Neutrophil (primary cell): Measurements from ENCODE around the gene EPG5.
A peak's percentile ranks its signal among the peaks of the same experiment; 100 is the strongest.

Experiments used
- H3K27ac ChIP-seq: fragments of 200-600 bp; sonication (generic); 2 replicates; pipeline ENCODE4 v1.5.1; 2016; ENCODE audit warnings: mild to moderate bottlenecking, moderate library complexity
- H3K27me3 ChIP-seq: fragments of 200-600 bp; sonication (generic); 2 replicates; pipeline ENCODE4 v1.6.0; 2016; ENCODE audit warnings: mild to moderate bottlenecking
- H3K36me3 ChIP-seq: fragments of 200-600 bp; sonication (generic); 2 replicates; pipeline ENCODE4 v1.5.1; 2017
- H3K4me1 ChIP-seq, 2 experiments: fragments of 200-600 bp in 1 of 2; sonication (generic) in 1 of 2; 1 replicate in 1 of 2; 2 replicates in 1 of 2; pipeline versions ENCODE4 v1.5.1 to v1.6.1; 2013 to 2016; ENCODE audit warnings: low read depth in 1 of 2, low read length in 1 of 2, mild to moderate bottlenecking in 1 of 2, moderate library complexity in 1 of 2; ENCODE audit not compliant: control insufficient read depth in 1 of 2, insufficient read depth in 1 of 2
- H3K4me3 ChIP-seq, 2 experiments: fragments of 200-600 bp in 1 of 2; sonication (generic) in 1 of 2; 1 replicate in 1 of 2; 2 replicates in 1 of 2; pipeline ENCODE4 v1.5.1; 2013 to 2016; ENCODE audit warnings: low read depth in 1 of 2, low read length in 1 of 2, mild to moderate bottlenecking in 1 of 2, moderate library complexity in 1 of 2
- H3K9me3 ChIP-seq: fragments of 200-600 bp; sonication (generic); 2 replicates; pipeline ENCODE4 v1.5.1; 2016
- TF ChIP-seq, protein P1 (sequence below): fragments of 200-600 bp; sonication (generic); IDR thresholded peaks from 2 replicates; pipeline ENCODE4 v1.5.1; 2016; ENCODE audit warnings: antibody characterized with exemption

Gene EPG5

DNA sequence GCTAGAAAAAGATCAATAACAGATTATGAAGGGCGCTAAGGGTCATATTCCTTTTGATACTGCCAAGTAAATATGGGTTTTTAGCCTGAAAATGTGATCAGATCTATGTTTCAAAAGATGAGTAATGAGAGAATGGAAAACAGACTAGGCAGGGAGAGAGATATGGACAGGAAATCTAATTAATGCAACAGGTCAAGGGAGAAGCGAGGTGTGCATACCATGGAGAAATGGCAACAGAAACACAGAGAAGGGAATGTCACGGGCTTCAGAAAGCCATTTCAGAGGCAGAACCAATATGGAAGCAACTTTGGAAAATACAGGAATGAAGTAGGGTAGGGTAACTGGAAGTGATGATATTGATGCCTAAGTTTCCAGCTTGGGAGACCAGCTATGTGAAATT is 72.3 kb downstream of the EPG5 start:
- Histone ChIP-seq H3K27ac (no peak overlapping the region), H3K36me3 (peaks cover 48% of the 10 kb centered on the region), H3K4me3 (no peak overlapping the region), H3K27me3 (no peaks in the 10 kb centered on the region), H3K9me3 (no peaks in the 10 kb centered on the region), H3K4me1 (peaks cover 15 to 16% of the 10 kb centered on the region in 2 experiments)
- TF ChIP-seq, protein P1, sequence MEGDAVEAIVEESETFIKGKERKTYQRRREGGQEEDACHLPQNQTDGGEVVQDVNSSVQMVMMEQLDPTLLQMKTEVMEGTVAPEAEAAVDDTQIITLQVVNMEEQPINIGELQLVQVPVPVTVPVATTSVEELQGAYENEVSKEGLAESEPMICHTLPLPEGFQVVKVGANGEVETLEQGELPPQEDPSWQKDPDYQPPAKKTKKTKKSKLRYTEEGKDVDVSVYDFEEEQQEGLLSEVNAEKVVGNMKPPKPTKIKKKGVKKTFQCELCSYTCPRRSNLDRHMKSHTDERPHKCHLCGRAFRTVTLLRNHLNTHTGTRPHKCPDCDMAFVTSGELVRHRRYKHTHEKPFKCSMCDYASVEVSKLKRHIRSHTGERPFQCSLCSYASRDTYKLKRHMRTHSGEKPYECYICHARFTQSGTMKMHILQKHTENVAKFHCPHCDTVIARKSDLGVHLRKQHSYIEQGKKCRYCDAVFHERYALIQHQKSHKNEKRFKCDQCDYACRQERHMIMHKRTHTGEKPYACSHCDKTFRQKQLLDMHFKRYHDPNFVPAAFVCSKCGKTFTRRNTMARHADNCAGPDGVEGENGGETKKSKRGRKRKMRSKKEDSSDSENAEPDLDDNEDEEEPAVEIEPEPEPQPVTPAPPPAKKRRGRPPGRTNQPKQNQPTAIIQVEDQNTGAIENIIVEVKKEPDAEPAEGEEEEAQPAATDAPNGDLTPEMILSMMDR: no peak

DNA sequence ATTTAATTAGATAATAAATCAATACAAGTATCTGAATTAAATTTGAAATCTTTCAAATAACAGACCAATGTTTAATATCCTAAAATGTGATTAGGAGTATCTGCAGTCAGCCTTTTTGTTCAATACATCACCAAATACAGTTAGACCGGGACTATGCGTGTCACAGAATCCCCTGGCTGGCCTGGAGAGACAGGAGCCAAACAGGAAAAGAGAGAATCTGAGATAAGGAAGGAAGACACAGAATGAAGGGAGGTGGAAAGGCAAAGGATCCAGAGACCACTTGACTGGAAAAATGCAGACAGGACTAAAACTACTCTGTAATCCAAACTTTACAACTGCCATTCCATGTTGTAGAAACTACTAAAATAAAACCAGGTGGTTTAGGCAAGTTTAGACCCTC is 75.3 kb downstream of the EPG5 start:
- no peak overlapping the region for H3K4me3 ChIP-seq
- H3K27ac ChIP-seq: no peak overlapping the region
- H3K4me1 ChIP-seq: peaks cover 26 to 28% of the 10 kb centered on the region in 2 experiments
- TF ChIP-seq, protein P1: no peak
- H3K9me3 ChIP-seq: no peaks in the 10 kb centered on the region
- no peaks in the 10 kb centered on the region for H3K27me3 ChIP-seq
- H3K36me3 ChIP-seq: peaks cover 26% of the 10 kb centered on the region

DNA sequence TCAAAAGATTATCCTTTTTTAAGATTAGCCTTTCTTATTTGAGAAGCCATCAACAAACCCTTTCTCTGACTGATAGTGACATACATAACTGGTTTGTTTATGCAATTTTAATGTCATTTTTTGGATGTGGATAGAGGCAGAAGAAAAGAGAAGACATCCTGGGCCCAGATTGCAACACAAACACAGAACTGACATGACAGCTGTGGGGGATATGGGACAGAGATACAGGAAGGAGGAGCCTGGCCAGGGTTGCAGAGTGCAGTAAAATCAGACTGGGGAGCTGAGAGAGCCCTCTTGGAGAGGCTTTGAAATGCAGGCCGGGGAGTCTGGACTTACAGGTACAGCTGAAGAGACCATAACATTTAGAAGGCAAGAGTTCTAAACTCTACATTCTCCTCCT is 76.5 kb downstream of the EPG5 start:
- TF ChIP-seq, protein P1: no peak
- H3K27me3 ChIP-seq: no peaks in the 10 kb centered on the region
- peaks cover 26 to 28% of the 10 kb centered on the region in 2 experiments for H3K4me1 ChIP-seq
- peak overlapping the region; percentile 30 to 31 for H3K4me3 ChIP-seq
- no peaks in the 10 kb centered on the region for H3K9me3 ChIP-seq
- peak overlapping the region; percentile 87 for H3K27ac ChIP-seq
- H3K36me3 ChIP-seq: peaks cover 26% of the 10 kb centered on the region

DNA sequence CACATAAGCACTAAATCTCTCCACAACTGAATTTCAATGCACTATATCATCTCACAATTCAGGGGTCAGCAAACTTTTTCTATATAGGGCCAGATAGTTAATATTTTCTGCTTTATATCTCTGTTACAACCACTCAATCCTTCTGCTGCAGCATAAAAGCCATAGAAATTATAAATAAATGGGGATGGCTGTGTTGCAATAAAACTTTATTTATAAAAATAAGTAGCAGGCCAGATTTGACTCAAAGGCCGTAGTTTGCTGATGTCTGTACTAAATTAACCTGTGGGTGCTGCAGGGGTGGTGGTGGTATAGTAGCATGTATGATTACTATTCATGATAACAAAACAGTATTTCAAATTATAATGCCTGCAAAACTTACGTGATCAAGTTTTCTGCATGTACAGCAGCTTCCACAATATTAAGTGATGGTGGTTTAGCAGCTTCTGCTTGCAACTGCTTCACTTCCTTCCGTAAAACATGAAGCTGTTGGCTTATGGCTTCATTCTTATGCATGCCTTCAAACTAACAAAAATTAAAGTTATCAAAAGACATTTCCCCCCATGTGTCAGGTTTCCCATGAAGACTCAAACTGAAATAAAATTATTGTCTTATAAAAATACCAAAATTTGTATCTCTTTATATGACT is 77.6 kb downstream of the EPG5 start:
- Histone ChIP-seq H3K27me3 (no peaks in the 10 kb centered on the region), H3K36me3 (peaks cover 23% of the 10 kb centered on the region), H3K9me3 (no peaks in the 10 kb centered on the region), H3K27ac (peak overlapping the region; percentile 87), H3K4me1 (peaks cover 26 to 28% of the 10 kb centered on the region in 2 experiments), H3K4me3 (peak overlapping the region; percentile 3 to 16)
- TF ChIP-seq, protein P1: no peak

DNA sequence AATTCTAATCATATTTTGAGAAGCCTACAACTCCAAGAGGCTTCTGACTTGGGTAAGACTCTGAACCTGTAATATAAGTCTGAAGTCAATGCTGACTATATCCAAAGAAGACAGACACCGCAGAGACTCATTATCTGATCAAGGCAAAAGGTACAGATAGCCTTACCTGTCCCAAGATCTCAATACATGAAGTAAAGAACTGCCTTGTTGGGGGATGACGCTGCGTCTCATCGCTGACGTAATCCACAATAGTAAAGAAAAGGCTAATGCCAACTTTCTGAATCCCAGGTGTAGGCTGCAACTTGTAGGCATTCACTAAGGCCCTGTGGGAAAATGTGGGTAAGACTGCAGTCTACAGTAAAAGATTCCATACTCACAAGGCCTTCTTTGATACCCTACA is 79.5 kb downstream of the EPG5 start:
- Histone ChIP-seq H3K4me3 (no peak overlapping the region), H3K27ac (no peak overlapping the region), H3K36me3 (peaks cover 26% of the 10 kb centered on the region), H3K27me3 (no peaks in the 10 kb centered on the region), H3K4me1 (peaks cover 26 to 28% of the 10 kb centered on the region in 2 experiments), H3K9me3 (no peaks in the 10 kb centered on the region)
- TF ChIP-seq, protein P1: no peak
